ENCODE results near the gene UCN.
"Not testable (repeated sequence)": the region's sequence is repeated elsewhere in the genome, so short reads cannot be mapped to it uniquely, and the experiment has no call there.

The UCN gene

DNA sequence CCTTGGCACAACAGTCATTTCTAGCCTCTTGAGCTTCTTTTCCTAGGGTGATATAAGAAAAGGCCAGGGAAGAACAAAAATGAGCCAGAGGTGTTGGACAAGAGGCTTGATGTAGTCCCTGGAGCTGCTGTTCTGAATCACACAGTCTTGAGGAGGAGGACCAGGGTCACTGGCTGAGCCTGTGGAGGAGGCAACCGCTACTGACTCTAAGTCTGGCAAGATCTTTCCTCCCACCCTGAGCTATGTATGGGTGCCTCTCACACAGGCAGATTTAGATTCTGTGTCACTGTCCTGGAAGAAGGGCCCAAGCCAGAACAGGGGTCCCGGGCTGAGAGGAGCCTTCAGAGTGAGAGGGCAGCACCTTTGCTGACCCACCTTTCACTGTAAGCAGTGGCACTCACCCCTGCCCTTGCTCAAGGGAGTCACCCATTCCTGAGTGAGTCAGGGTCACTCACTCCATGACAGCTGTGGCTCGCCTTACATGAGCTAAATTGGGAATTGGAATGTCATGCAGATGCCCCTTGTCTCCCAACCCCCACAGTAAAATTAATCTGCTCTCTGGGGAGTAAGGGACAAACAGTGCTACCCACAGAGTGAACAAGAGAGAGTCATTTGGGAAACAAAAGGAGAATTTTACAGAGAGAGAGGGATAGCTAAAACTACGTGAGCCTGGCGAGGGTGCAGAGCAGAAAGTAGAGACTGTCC, 26.2 kb downstream of the UCN start, which contains the start of gene TRIM54:
Gene TRIM54 (plus strand): TSS at position 575 of the 705 bp plus-strand sequence. CDS start 303 bp downstream, outside the sequence.
- no peak for DNase-seq

DNA sequence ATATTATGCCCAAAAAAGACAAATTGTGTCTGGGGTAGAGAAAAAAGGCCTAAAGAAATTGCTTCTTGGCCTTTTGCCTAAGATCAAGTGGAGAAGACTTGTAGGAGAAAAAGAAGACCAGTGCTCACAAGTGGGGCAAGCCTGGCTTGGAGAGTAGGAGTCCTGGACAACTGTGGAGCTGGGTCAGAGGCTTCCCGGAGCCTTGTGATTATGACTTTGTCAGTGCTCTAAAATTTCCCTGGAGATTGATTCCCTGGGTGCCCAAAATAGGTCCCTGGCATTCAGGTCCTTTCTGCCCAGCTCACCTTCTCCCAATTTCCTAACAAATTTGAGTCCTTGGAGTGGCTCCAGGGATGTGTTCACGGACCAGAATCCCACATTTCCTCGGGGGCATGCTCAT, 26.8 kb downstream of the UCN start:
- DNase-seq: no peak

DNA sequence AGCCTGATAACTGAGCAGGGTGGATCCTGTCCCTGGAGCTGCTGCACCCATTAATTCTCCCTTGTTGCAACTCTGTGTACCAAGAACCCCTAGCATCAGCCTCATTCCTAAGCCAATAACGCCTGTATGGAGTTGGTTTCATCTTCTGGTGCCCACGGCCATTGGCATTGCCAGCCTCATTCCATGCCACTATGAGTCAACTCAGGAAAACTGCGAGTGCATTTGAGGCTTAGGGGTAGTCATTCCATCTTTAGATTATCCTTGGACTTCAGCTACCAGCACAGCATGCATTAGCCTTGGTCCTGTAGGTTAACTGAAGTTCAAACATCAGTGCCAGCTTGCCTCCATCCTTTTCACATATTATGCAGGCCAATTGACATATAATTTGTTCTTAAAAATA, 27.4 kb downstream of the UCN start:
- no peak for DNase-seq

DNA sequence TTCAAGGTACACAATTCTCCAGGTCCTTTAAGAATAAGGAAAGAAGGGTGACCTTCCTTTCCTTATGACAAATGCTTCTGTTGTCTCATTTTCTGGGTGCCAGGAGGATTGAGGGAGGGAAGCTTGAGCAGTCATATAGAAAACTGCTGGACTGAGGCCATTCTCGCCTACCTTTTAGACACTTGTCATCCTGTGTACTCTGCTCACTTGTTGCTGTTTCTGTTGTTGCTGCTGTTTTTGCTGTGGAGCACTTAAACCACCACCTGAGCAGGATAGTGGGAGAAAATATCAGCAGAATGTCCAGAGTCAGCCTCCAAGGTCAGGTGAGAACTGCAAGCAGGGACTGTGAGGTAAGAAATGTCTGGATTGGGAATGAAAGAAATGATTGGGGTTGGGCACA, 30.2 kb downstream of the UCN start:
- no peak for DNase-seq

DNA sequence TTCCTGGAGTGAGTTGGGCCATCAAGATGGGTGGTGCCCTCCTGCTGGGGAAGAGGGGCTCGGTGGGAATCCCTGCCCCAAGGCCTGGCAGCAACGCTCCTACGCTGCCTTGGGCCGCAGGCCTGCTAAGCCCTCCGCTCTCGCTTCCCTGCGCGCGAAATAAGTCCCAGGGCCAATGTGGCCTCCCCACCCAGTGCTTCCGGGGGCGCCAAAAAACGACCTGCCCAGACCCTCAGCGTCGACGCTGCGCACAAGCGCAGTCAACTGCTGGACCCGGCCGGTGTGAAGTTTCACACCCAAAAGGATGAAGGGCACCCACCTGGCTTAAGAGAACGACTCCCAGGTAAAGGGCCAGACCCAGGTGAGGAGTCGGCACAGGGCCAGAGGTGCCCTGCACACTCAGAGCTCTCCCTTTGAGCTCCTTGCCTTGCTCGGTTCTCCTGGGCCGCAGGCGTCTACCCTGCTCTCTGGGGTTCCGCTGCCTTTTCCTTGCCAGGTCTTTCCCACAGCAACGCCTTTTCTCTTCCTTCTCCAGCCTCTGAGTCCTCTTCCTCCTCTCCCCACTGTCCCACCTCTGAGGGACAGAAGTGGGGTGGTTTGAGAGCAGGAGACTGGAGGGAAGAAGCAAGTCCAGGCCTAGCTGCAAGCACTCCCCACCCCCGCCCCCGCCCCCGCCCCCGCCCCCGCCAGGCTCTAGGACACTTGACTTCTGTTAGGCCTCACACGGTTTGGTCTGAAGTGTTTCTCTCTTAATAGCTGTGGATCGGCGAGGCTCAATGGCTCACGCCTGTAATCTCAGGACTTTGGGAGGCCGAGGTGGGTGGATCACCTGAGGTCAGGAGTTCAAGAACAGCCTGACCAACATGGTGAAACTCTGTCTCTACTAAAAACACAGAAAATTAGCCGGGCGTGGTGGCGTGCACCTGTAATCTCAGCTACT, 32.8 kb downstream of the UCN start, which contains the start of gene DNAJC5G:
Gene DNAJC5G (plus strand): TSS at position 223 of the 940 bp plus-strand sequence. CDS start 1,296 bp downstream, outside the sequence.
- no peak for DNase-seq

DNA sequence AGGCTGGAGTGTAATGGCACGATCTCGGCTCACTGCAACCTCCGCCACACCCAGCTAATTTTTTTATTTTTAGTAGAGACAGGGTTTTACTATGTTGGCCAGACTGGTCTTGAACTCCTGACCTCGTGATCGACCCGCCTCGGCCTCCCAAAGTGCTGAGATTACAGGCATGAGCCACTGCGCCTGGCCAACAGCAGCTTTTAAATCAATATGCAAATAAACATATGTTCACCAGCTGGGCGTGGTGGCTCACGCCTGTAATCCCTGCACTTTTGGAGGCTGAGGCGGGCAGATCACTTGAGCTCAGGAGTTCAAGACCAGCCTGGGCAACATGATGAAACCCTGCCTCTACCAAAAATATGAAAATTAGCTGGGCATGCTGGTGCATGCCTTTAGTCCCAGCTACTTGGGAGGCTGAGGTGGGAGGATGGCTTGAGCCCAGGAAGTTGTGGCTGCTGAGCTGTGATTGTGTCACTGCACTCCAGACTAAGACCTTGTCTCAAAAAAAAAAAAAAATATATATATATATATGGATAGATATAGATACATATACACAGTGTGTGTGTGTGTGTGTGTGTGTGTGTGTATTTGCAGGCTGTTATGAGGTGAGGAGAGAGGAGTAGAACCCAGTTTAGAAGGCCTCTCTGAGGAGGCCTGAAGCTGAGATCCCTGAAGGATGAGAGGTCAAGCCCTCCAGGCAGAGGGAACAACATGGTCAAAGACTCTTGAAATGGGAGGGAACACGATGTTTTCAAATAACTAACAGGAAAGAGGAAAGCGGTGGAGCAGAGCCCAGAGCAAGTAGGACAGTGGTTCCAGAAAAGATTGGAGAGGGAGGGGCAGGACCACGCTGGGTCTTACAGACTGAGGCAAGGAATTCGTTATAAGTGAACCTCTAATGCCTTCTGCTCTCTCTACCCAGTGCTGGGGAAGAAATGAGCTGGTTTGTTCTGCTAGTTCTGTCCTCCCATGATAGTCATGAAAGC, 35.4 kb downstream of the UCN start:
- DNase-seq: not testable (repeated sequence)

DNA sequence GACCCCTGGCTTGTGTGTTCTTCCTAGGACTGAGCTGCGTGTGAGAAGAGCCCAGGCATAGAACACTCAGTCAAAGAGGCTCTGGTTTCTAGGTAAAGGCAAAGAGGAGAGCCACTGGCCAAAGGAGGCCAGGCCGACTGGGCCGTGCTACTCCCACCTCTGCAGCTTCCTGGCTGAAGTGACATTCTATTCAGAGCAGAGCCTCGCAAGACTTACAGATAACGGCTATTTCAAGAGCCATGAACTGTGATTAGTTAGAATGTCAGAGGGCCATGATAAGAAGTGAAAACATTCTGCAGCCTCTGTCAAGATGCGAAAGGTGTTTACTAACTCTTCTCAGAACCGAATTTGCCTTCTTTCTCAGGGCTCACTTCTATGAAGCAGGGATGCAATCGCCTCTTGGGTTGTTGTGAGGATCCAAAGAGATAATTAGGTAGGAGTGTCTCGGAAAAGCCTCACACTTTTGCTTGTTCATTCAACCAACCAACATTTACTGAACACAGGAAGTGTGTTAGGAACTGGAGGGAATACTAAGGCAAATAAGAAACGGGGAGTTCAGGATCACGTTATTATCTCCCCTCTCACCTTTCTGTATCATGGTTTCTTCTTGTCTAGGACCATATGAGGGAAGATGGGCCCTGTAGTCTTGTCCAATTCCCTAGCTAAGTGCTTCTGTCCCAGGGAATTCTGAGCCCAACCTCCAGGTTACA, 36.5 kb downstream of the UCN start:
- no peak for DNase-seq

DNA sequence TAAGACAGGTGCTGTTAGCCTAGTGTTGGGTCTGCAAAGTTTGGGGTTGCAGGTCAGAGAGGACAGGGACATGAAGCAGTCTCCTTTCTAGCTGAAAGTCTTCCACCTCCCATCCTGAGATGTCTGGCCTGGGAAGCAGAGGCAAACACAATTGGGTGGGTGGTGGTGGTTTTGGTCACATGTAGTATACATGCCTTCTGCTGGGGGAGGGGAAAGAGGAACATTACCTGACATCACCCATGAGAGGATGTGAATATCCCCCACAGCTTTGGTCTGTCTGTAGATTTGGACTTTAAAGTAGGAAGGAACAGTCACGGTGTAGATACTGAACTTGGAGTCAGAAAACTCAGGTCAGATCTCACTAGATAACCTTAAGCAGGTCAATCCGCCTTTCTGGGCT, 37.6 kb downstream of the UCN start:
- no peak for DNase-seq

DNA sequence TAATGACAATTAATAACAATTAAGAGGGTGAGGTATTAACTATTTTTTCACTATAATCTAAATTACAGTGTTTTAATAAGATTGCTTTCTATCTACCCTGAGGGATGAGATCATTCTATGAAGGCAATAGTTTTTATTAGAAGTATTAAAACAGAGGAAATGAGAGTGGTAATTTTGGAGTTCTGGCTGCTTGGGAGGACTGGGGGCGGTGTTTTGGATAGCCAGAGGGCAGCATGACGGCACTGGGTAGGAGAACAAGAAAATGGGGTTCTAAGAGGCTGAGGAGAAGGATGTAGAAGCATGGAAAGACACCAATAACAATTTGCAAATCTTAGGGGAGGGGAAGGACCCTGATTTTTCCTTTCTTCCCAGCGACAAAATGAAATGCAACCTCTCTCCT, 38.1 kb downstream of the UCN start:
- DNase-seq: no peak

DNA sequence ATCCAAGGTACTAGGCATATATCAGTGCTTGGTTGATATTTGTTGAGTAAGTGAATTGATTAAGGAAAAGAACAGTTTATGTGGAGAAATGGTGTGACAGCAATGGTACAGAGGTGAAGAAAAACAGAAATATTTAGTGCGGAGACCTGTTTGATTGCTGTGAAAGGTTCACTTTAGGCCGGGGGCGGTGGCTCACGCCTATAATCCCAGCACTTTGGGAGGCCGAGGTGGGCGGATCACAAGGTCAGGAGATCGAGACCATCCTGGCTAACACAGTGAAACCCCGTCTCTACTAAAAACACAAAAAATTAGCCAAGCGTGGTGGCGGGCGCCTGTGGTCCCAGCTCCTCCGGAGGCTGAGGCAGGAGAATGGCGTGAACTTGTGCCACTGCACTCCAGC, 39.9 kb downstream of the UCN start:
- not testable (repeated sequence) for DNase-seq

DNA sequence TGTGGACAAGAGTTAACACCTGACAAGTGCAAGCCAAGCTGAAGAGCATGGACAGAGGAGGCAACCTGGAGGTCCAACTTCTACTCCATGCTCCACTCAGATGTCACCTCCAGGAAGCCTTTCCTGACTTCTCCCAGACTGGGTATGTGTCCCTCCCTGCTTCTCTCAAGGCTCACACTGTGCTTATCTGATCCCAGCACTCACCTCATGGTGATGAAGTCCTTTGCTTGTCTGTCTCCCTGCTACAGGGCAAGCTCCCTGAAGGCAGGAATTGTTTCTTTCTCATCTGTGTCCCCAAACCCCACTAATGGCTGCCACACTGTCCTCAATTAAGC, 42.7 kb downstream of the UCN start:
- DNase-seq: no peak

DNA sequence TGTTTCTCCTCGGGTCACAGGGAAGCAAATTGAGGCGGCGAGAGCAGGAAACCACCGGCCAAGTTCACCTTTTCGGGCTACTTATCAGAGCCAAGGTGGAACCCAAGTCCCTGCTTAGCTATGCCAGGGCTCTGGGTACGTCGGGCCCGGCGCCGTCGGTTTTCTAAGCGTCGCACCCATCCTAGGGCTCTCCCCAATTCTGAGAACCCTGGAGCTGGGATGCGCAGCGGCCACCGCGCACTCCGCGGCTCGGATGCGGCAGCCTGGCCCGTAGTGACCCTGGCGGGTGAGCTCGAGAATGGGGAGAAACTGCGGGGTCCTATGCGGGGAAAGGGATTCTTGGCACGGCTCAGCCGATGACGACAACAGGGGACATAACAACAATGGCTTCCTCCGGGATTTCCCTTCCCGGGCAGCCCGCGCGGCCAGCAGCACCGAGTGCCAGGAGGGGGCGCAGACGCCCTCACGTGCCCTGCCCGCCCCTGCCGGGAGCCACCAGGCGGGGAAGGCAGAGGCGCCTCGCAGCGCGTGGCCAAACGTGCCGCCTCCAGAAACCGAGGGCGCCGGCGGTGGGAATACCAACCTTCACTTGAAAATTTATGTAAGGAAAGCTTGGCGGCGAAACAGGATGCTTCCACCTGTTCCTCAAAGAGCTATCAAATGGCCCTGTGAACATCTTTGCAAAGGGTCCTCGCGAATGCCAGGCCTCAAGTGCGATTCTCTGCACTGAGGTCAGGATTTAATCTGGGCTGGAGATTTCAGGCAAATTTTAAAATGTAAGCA, 43.3 kb downstream of the UCN start:
- peak; percentile 61 for DNase-seq

DNA sequence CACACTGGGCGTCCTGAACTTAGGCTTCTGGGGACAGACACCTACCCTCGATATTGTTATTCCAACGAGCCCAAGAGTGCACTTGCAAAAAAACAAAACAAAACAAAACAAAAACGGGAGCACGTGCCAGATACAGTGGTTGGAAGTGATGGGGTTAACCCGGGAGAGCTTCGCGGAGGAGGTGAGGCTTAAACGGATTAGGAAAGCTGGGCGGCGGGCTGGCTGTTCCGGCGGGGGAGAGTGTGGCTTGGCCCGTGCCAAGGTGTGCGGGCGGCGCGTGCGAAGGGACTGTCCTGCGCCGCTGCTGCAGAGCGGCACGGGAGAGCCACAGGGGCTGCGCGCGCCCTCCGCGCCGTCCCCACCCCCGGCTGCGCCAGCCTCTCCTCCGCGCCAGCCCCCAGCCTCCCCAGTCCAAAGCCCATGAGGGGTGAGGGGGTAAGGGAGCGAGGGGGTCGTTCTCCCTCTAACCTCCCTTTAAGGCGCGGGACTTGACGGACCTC, 43.9 kb downstream of the UCN start:
- no peak for DNase-seq

DNA sequence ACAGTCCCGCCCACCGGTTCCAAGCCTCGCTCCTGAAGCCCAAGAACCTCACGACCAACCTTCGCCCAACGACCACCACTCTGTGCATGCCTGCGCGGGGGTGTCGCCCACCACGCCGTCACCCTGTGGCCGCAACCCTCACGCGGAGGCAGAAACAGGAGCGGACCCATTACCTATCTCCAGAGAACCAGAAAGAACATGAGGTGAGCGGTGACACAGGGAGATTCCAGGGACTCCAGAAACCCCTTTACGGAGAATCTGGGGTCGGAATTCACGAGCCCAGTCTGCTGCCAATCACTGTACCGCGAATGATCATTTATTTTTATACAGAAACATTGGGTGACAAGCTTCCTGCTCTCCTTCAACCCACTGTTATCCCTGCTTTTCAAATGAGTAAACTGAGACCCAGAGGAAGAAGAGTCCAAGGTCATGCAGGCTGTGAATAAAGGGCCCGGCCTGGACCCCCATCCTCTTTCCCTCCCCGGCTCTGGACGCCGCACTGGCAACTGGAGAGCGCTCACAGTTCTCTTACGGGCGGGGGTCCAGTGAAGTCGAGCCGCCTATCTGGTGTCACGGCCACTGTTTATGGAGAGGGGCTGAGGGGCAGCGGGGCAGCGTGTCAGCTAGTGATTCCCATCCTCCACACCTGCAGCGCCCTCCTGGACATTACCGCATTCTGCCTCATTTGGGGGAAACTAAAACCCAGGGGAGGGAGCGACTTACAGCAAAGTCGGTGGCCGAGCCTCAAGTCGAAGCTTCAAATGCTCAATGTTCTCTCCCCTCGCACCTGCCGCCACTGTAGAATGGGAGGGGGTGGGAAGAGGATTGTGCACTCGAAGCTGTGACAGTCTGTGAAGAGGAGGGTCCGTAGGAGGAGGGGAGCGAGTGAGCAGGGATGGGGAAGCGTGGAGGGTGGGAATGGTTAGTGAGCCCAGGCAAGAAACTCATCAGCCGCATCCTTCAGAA, 44.7 kb downstream of the UCN start:
- DNase-seq: no peak

DNA sequence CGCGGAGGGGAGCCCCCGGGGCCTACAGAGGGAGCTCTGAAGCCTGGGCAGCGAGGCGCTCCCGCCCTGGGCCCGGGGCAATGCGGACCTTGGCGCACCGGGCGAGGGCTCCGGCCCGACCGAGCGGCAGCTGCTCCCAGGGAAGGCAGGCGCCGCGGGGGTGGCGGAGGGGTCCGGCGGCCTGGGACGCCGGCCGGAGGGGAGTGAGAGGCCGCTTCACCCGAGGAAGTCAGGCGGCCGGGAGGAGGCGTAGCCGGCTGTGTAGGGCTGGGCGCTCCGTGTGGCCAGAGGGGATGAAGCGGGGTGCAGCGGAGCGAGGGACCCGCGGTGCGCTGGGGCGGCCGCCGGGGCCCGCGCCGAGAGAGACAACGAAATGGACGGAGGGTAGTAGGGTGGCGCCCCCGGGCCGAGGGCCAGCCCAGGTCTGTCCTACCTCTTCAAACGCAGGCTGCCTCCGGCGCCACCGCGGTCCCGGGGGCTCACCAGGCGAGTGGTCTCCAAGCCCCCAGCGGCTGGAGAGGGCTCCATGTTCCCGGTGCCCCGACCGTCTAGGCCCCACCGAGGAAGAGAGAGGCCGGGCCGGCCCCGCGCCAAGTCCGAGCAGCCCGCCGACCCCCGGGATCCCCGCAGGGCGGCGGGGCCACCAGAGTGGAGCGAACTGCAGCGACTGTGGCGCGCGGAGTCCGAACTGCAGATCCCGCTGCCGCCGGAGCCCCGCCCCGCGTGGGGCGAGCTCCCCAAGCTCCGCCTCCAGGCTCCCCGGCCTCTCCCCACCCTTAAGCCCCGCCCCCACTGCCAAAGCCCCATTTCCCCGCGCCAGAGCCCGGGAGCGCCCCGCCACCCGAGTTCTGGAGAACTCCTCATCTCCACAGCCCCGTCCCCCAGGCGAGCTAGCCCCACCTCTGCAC, 45.6 kb downstream of the UCN start, which contains the start of gene SLC30A3:
Gene SLC30A3 (minus strand): TSS at position 669 of the 908 bp plus-strand sequence. CDS start 141 bp downstream, at position 528.
- no peak for DNase-seq

DNA sequence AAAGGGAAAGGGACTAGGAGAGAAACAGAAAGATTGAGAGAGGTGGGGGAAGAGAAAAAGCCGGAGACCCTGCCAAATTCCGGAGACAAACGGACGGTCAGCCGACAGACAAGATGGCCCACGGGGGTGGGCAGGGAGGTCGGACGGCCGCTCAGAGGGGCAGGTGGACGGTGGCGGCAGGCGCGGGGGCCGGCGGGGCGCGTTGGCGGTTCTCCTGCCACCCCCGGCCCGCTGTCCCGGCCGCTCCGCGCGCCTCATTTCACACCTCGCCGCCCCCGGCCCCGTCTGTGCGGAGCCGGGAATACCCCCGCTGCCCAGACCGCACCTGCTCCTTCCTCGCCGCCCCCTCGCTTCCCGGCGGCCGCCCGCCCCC, 46.3 kb downstream of the UCN start:
- DNase-seq: no peak

DNA sequence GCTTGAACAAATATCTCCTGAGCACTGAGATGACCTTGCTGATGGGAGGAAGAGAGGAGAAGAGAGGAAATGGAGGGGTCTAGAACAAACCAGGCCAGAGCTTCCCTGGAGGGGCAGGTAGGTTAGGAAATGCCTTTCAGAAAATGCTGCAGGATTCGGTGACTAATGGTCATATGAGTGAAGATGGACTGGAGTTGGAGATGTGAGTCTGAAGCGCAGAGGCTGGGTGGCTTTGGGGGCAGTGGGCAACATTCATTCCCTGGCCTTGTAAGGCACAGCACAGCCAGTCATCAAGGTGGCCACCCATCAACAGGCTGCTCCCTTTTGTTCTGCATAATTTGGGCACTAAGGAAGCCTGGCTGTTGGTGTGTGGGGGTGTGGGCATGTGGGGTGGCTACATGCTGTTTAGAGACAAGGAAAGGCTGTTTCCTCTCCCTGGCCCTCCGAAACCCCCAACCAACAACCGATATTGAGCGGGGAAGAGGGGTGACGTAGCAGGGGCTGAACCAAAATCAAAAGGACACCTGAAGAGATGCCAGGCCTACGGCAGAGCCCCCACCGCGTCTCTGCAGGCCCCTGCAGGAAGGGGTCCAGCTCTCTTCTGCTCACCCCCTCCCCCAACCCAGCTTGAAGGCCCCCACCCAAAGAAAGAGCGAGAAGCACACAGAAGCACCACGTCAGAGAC, 46.9 kb downstream of the UCN start:
- DNase-seq: no peak

DNA sequence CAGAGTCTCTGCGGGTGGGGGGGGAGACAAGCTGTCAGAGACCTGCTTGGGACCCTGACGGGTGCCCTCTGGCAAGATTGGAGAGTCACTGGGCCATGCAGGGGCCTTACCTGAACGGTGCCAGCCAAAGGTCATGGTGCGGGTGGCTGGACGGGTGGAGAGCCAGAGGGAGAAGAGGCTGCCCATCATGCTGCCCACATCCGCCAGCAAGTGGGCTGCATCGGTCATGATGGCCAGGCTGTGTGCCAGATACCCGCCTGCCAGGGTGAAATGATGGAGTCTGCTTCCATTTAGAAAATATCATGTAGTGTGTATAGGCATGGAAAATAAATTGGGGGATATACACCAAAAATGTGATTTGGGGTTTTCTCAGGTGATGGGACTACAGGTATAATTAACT, 50.2 kb downstream of the UCN start:
- no peak for DNase-seq

All from SHP77 treated with DMSO at 0.1 percent for 48 hours (cell line).